LNCAP (cell line): Measurements from ENCODE around the gene DOCK9.

ENCODE experiments used
- TF ChIP-seq, protein P1 (sequence below): fragments of 450-650 bp; IDR thresholded peaks from 2 replicates; pipeline ENCODE4 v1.5.1; 2017; ENCODE audit warnings: mild to moderate bottlenecking

The DOCK9 gene

GRCh38 chr13:98785405-98785804 is 192.5 kb downstream of the DOCK9 start:
- TF ChIP-seq, protein P1, sequence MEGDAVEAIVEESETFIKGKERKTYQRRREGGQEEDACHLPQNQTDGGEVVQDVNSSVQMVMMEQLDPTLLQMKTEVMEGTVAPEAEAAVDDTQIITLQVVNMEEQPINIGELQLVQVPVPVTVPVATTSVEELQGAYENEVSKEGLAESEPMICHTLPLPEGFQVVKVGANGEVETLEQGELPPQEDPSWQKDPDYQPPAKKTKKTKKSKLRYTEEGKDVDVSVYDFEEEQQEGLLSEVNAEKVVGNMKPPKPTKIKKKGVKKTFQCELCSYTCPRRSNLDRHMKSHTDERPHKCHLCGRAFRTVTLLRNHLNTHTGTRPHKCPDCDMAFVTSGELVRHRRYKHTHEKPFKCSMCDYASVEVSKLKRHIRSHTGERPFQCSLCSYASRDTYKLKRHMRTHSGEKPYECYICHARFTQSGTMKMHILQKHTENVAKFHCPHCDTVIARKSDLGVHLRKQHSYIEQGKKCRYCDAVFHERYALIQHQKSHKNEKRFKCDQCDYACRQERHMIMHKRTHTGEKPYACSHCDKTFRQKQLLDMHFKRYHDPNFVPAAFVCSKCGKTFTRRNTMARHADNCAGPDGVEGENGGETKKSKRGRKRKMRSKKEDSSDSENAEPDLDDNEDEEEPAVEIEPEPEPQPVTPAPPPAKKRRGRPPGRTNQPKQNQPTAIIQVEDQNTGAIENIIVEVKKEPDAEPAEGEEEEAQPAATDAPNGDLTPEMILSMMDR, result no peak

- TF ChIP-seq, protein P1, result no peak
Observed at GRCh38 chr13:98784666-98785065, 193.2 kb downstream of the DOCK9 start.

DNA sequence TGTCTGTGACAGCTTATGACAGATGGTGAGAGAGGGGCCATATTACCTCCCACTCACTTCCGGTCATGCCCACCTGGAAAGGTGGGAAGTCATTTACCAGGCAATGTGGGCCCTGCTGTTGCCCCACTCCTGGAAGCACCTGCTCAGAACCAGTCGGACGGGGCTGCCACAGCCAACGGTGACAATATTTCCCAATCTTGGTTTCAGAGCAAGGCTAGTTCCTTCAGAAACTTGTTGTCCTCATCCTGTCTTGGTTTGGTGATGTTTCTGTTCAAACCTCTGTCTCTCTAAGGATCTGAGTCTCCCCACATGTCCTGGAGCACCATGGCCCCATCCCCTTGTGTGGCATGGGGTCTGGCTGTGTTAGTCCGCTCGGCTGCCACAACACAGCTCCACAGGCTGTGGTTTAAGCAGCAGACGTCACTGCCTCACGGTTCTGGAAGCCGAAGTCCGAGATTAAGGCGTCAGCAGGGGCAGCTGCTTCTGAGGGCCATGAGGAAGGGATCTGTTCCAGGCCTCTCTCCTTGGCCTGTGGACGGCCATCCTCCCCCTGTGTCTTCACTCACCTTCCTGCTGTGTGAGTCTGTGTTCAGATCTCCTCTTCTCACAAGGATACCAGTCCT is 193.9 kb downstream of the DOCK9 start:
- TF ChIP-seq, protein P1, result no peak

DNA sequence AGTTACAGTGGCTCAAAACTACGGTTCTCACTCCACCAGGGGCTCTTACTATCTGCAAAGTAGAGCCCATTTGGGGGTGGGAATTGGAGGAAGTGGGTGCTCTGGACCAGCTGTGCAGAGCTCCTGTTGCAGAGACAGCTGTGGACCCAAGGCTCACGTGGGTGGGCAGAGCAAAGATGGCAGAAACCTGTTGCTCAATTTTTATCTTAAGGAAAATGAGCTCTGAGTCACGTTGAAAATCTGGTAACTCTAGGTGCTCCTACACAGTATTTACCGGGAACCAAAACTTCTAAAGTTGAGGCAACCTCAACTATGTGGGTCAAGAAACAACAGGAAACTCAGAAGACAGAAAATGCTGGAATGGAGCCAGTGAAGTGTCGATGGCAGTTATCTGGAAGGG is 195.2 kb downstream of the DOCK9 start:
- TF ChIP-seq, protein P1, result no peak

DNA sequence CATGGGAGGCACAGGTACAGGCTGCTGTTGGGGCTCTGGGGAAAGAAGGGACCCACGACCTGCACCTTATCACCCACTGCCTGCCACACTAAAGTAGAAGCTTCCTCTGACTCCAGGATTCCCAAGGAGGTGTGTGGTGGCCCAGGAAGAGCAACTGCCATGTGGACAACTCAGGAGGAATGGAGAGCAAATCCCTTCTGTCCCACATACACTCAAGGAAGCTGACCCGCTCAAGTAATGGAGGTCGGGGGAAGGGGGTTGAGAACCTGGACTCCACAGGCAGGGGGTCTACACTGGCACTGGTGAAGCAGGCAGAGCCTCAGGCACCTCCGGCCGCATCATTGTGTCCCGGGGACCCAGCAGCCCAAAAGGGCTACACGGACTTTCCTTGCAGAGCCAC is 196.0 kb downstream of the DOCK9 start:
- TF ChIP-seq, protein P1, result no peak

DNA sequence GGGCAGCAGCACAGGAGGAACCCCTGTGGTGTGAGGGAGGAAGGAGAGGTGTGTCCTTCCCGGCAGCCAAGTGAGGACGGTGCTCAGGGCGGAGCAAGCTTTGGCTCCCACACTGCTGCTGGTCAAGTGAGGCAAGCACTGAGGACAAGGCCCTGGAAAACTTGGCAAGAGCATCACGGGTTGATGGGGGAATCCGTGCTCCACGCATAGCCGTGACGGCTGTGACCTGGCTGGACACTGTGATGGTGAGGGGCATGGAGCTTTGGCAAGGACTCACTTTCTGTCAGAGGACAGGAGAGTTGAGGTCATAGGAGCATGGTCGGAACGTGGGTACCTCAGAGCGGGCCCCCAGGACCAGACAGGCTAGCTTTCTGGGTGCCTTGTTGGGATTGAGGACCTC is 196.4 kb downstream of the DOCK9 start:
- TF ChIP-seq, protein P1, result no peak

DNA sequence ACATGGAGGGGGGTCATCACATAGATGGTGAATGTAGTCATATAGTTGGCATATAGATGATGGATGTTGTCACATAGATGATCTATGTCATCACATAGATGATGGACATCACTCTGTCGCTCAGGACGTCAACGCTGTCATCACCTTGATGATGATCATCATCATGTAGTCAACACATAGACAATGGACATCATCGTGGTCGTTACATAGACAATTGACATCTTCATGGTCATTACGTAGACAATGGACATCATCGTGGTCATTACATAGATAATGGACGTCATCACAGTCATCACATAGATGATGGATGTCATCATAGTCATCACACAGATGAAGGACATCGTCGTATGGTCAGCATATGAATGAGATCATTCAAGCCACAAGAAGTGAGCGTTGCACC is 196.8 kb downstream of the DOCK9 start:
- TF ChIP-seq, protein P1, result no peak

GRCh38 chr13:98780451-98780850 is 197.4 kb downstream of the DOCK9 start:
- TF ChIP-seq, protein P1, result no peak
